Subcutaneous adipose tissue (tissue), 4 donors: ENCODE results near the gene TM2D3. TPM values are rescaled to one million over a fixed set of nuclear protein-coding genes. Genes with fewer than 3 reads are reported as not detected.

Experiments used
- CTCF ChIP-seq: fragments of 450-650 bp; IDR thresholded peaks from one replicate; pipeline ENCODE4 v1.5.1; 2016; ENCODE audit warnings: low read depth, mild to moderate bottlenecking, control low read depth, antibody characterized with exemption, moderate library complexity
- total RNA-seq, 4 donors: library from RNA; depleted of rRNA; stranded (reverse); fragments of >200 nt; gene quantifications; one replicate each; pipeline ENCODE4 v1.1.0, GENCODE V29; 2016

TM2D3 gene
- total RNA-seq, 4 donors from 2014 or later: 38.4 to 60.7 (median 47.7) TPM

- no peak for TF ChIP-seq CTCF
Measured at GRCh38 chr15:101686718-101687117, 34.5 kb upstream of the TM2D3 start.

- TF ChIP-seq CTCF: no peak
Measured at GRCh38 chr15:101684877-101685276, 32.7 kb upstream of the TM2D3 start.

GRCh38 chr15:101684384-101684783 lies 32.2 kb upstream of the TM2D3 start:
- no peak for TF ChIP-seq CTCF

GRCh38 chr15:101679806-101680205 lies 27.6 kb upstream of the TM2D3 start:
- TF ChIP-seq CTCF: no peak

- TF ChIP-seq CTCF: no peak
Measured at GRCh38 chr15:101676921-101677329, 24.7 kb upstream of the TM2D3 start.

- no peak for TF ChIP-seq CTCF
Measured at GRCh38 chr15:101675796-101676582, 23.8 kb upstream of the TM2D3 start.

- no peak for TF ChIP-seq CTCF
Measured at GRCh38 chr15:101675015-101675414, 22.8 kb upstream of the TM2D3 start.
